Upper lobe of left lung (tissue), 4 donors: ENCODE data around the gene PLCH2.

Experiments
- CTCF ChIP-seq, 6 experiments: fragments of 450-650 bp in 4 of 6; fragments of 200-600 bp in 2 of 6; sonication (generic) in 2 of 6; IDR thresholded peaks; one replicate each; pipeline ENCODE4 v1.5.1; 2016 to 2019; ENCODE audit warnings: antibody characterized with exemption in 6 of 6
- POLR2A ChIP-seq, 4 donors: fragments of 450-650 bp; IDR thresholded peaks; one replicate each; pipeline ENCODE4 v1.5.1; 2016 to 2017; ENCODE audit warnings: antibody characterized with exemption in 4 of 4, mild to moderate bottlenecking in 2 of 4
- POLR2AphosphoS5 ChIP-seq, 2 donors: sonication (generic); formaldehyde crosslinking; IDR thresholded peaks; one replicate each; pipeline ENCODE4 v1.5.1; 2017; ENCODE audit warnings: antibody characterized with exemption in 2 of 2

GRCh38 chr1:2552189-2552588, 76.1 kb downstream of the PLCH2 start:
- TF ChIP-seq CTCF (IDR thresholded peaks at IDR 0.05) (no peak), POLR2AphosphoS5 (IDR thresholded peaks at IDR 0.05) (no peak), POLR2A (IDR thresholded peaks at IDR 0.05) (no peak)
